ENCODE data around the gene SPTLC1. TPM values are rescaled to one million over a fixed set of nuclear protein-coding genes. Genes with fewer than 3 reads are reported as not detected.

SPTLC1 gene
- total and polyA plus RNA-seq, 10 of the 15 experiments (the other 5 are each of a cell fraction or from before 2014, with no cell fraction given) = 38.0 to 68.7 (median 52.8) TPM

DNA sequence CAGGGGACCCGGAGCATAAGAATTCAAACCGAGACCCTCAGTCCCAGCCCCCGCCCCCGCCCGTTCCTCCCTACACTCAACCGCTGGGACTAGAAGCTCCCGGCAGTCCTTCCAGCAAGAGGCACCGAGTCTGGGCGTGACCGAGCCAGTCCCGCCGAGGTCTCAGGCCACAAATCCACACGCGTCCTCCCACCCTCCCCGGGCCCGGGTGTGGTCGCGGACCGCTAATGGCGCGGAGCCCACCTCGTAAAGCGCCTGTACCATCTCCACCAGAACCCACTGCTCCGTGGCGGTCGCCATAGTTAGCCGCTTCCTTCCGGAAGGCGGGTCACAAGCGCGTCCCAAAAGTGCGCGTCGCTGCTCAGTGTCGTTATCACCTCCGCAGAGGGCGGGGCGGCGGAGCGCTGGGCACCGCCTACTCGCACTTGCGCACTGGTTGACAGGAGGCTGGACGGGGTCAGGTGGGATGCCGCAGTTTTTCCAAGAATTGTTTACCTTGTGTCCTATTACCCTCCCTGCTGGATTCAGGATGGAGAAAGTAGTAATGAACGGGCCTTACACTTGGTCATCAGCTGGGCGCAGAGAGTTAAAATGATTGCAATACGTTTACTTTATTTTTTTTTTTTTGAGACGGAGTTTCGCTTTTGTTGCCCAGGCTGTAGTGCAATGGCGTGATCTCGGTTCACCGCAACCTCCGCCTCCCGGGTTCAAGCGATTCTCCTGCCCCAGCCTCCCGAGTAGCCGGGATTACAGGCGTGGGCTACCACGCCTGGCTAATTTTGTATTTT lies at the start of gene SPTLC1 (continued):
- TF ChIP-seq SMC3 (IDR thresholded peaks at IDR 0.05; ENCODE audit: borderline replicate concordance, low read length) (no peak), NR2C1 (IDR thresholded peaks at IDR 0.05) (peak; percentile 86), MTA3 (IDR thresholded peaks at IDR 0.05; ENCODE audit: borderline replicate concordance, low read length) (no peak), PML (IDR thresholded peaks at IDR 0.05; ENCODE audit: low read length) (peak; percentile 74), CBX5 (IDR thresholded peaks at IDR 0.05; ENCODE audit: low read depth) (no peak), SPI1 (IDR thresholded peaks at IDR 0.05; ENCODE audit: borderline replicate concordance, insufficient read depth, low read depth, low read length) (no peak), CREB1 (IDR thresholded peaks at IDR 0.05; ENCODE audit: low read depth) (peak; percentile 100), PKNOX1 (IDR thresholded peaks at IDR 0.05) (no peak), ZNF217 (IDR thresholded peaks at IDR 0.05) (no peak)

DNA sequence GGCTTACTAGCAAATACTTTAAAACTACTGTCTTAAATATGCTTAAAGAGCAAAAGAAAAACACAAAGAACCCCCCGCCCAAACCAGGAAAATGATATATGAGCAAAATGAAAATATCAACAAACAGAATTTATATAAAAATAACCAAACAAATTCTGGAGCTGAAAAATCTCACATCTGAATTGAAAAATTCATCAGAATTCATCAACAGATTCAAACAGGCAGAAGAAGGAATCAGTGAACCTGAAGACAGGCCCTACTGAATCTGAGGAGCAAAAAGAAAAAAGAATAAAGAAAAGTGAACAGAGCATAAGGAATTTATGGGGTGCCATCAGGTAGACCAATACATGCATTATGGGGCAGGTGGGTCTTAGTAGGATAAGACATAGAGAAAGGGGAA lies 49.8 kb upstream of the SPTLC1 start:
- H3K79me2 ChIP-seq (ENCODE audit: control insufficient read depth, insufficient read depth, low read length) = no peaks in the 10 kb centered on the region
- DNase-seq (ENCODE audit: low read depth, low spot score) (no peak), ATAC-seq (peak; percentile 25; the same call in 2 of the 3 replicates), FAIRE-seq (no peak)
- no peaks in the 10 kb centered on the region for H3K36me3 ChIP-seq (ENCODE audit: control insufficient read depth in 2 of 2, insufficient read depth in 2 of 2, low read length in 1 of 2)
- SMC1A ChIA-PET (ENCODE audit: uncharacterized antibody, unreplicated experiment) = interaction anchor here (1.2 kb wide), 1 partner anchor 66 kb away, joined by 3 read pairs; no protein-coding TSS in a partner anchor
- no peaks in the 10 kb centered on the region for H4K20me1 ChIP-seq (ENCODE audit: control insufficient read depth, insufficient read depth)
- no peak overlapping the region for H3K4me2 ChIP-seq (ENCODE audit: control insufficient read depth, insufficient read depth)
- no peak overlapping the region for H3K9ac ChIP-seq (ENCODE audit: control insufficient read depth, insufficient read depth, low read length)
- intact Hi-C loops (cut with micrococcal nuclease; ENCODE audit: unreplicated experiment) = no loop called here
- H3K9me3 ChIP-seq (replicated peaks; ENCODE audit: control insufficient read depth, insufficient read depth, low read length) = peaks cover 2% of the 10 kb centered on the region; the same call in 2 of the 3 replicates
- H3K4me1 ChIP-seq (ENCODE audit: control insufficient read depth, insufficient read depth, low read length) = no peaks in the 10 kb centered on the region; the same call in none of the 2 replicates
- no peak for TF ChIP-seq ZNF592 (IDR thresholded peaks at IDR 0.05)
- TF ChIP-seq SIX5 (IDR thresholded peaks at IDR 0.05; ENCODE audit: low read depth, low read length, severe bottlenecking) = no peak
- TF ChIP-seq IRF4 (IDR thresholded peaks at IDR 0.05; ENCODE audit: low read depth, low read length) = no peak
- TF ChIP-seq PML (IDR thresholded peaks at IDR 0.05; ENCODE audit: low read length) = no peak
- no peak for TF ChIP-seq ESRRA (IDR thresholded peaks at IDR 0.05; ENCODE audit: low read length)
- no peak overlapping the region for H2AFZ ChIP-seq (ENCODE audit: control insufficient read depth, low read depth, low read length)
- no peak overlapping the region for H3K27ac ChIP-seq (ENCODE audit: control insufficient read depth, insufficient read depth)
- in situ Hi-C loops (cut with MboI) = no loop called here
- H3K4me3 ChIP-seq = no peak overlapping the region
- POLR2A ChIA-PET = no interaction called here
- 100% methylated on average over 1 of the region's 1 CpG for WGBS (ENCODE audit: insufficient coverage, insufficient replicate concordance, low lambda C conversion rate, missing lambda C conversion rate)
- RAD21 ChIA-PET (ENCODE audit: unreplicated experiment) = no interaction called here
- no TSS peak for BruUV-seq (replicated peaks)
- H3K27me3 ChIP-seq (replicated peaks in 1 of 2; ENCODE audit: control insufficient read depth in 2 of 2, insufficient read depth in 2 of 2, low read length in 1 of 2) = no peaks in the 10 kb centered on the region
- CTCF ChIA-PET = interaction anchor here (3.0 kb wide), 1 partner anchor 25 kb away, joined by 12 read pairs; no protein-coding TSS in a partner anchor

All from GM12878 (cell line).